ENCODE data around the gene HNRNPUL1.

GRCh38 chr19:41219924-41220567 lies 44.1 kb upstream of the HNRNPUL1 start:
- no peak for TF ChIP-seq CTCF (IDR thresholded peaks at IDR 0.05)
- TF ChIP-seq EZH2 (IDR thresholded peaks at IDR 0.05; ENCODE audit: borderline replicate concordance, insufficient read depth, low read depth, low read length, poor library complexity, severe bottlenecking): no peak

All from B cell (primary cell).